ENCODE measurements around the gene MKRN1. TPM values are rescaled to one million over a fixed set of nuclear protein-coding genes. Genes with fewer than 3 reads are reported as not detected.

The MKRN1 gene
- total RNA-seq, 4 donors from 2014 or later, result 66.6 to 122 (median 87.5) TPM

DNA sequence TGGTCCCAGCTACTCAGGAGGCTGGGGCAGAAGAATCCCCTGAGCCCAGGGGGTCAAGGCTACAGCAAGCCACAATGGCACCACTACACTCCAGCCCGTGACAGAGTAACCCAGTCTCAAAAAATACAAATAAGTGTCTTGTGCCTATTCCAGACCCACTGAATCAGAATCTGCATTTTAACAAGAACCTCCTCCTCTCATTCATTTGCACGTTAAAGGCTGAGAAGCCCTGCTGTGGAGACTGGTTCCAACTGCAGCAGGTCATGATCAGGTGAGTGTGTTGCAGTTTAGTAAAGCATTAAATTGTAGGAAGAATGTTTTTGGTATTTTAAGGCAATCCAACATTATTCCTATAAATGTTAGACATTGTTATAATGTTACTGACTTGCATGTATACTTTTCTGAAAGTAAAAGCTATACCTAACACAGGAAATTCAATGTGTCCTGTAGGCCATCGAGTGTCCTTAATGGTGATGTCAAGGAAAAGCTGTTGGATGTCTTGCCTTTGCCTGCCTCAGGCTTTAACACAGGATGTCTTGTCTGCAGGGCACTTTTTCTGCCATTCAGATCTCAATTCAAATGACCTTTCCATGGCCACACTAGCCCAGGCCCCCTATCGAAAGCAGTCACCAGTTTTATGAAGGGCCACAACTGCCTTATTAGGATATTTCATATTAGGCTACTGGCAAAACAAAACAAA, 30.4 kb downstream of the MKRN1 start:
- TF ChIP-seq, protein P1, sequence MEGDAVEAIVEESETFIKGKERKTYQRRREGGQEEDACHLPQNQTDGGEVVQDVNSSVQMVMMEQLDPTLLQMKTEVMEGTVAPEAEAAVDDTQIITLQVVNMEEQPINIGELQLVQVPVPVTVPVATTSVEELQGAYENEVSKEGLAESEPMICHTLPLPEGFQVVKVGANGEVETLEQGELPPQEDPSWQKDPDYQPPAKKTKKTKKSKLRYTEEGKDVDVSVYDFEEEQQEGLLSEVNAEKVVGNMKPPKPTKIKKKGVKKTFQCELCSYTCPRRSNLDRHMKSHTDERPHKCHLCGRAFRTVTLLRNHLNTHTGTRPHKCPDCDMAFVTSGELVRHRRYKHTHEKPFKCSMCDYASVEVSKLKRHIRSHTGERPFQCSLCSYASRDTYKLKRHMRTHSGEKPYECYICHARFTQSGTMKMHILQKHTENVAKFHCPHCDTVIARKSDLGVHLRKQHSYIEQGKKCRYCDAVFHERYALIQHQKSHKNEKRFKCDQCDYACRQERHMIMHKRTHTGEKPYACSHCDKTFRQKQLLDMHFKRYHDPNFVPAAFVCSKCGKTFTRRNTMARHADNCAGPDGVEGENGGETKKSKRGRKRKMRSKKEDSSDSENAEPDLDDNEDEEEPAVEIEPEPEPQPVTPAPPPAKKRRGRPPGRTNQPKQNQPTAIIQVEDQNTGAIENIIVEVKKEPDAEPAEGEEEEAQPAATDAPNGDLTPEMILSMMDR (IDR thresholded peaks at IDR 0.05), result no peak
- TF ChIP-seq EP300 (IDR thresholded peaks at IDR 0.05) (no peak), POLR2AphosphoS5 (IDR thresholded peaks at IDR 0.05) (no peak), POLR2A (IDR thresholded peaks at IDR 0.05) (no peak)
- Histone ChIP-seq H3K36me3 (peaks cover 0 to 37% of the 10 kb centered on the region in 2 donors), H3K27me3 (no peaks in the 10 kb centered on the region), H3K9me3 (no peaks in the 10 kb centered on the region), H3K4me1 (no peaks in the 10 kb centered on the region), H3K27ac (no peak overlapping the region), H3K4me3 (no peak overlapping the region)
- ATAC-seq, result no peak
- 74 to 78% methylated on average over 2 to 4 of the region's 4 CpGs for WGBS, 2 donors (ENCODE audit: low coverage in 1 of 2)

DNA sequence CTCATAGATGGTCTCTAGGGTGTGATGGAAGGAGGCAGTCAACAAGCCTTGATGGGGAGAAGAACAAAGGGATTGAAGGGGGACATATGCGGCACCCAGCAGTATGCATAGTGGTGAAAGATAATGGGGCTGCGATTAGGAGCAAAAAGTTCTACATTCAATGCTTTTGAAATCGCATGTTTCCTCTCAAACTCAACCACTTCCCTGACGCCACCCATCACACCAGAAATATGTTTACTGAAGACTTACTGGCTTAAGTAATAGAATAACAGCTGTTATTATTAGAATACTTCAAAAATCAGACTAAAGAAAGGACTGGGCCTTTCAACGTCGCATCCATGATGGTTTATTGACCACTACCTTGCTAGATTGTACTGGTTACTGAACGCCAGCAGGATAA, 31.5 kb downstream of the MKRN1 start:
- Histone ChIP-seq H3K27me3 (no peaks in the 10 kb centered on the region), H3K9me3 (no peaks in the 10 kb centered on the region), H3K4me1 (no peaks in the 10 kb centered on the region), H3K4me3 (no peak overlapping the region), H3K27ac (no peak overlapping the region), H3K36me3 (peaks cover 0 to 27% of the 10 kb centered on the region in 2 donors)
- TF ChIP-seq, protein P1 (IDR thresholded peaks at IDR 0.05), result no peak
- TF ChIP-seq POLR2AphosphoS5 (IDR thresholded peaks at IDR 0.05) (no peak), EP300 (IDR thresholded peaks at IDR 0.05) (no peak), POLR2A (IDR thresholded peaks at IDR 0.05) (no peak)
- WGBS, 2 donors (ENCODE audit: low coverage in 1 of 2), result 78 to 79% methylated on average over 7 of the region's 7 CpGs
- ATAC-seq, result no peak

DNA sequence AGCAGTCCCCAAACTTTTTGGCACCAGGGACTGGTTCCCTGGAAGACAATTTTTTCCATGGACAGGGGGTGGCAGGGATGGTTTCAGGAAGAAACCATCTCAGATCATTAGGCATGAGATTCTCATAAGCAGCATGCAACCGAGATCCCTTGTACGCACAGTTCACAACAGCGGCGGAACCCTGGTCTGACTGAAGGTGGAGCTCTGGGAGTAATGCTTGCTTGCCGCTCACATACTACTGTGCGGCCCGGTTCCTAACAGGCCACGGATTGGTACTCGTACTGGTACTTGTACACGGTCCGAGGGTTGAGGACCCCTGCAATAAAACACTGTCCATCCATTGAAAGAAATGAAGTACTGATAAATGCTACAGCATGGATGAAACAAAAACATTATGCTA, 32.8 kb downstream of the MKRN1 start:
- Histone ChIP-seq H3K4me3 (no peak overlapping the region), H3K4me1 (no peaks in the 10 kb centered on the region), H3K36me3 (peaks cover 0 to 13% of the 10 kb centered on the region in 2 donors), H3K9me3 (no peaks in the 10 kb centered on the region), H3K27ac (no peak overlapping the region), H3K27me3 (no peaks in the 10 kb centered on the region)
- WGBS, 2 donors (ENCODE audit: low coverage in 1 of 2), result 90% methylated on average over 11 of the region's 11 CpGs; no CpG with 5 or more reads in 1 of the 2 donors
- ATAC-seq, result no peak
- TF ChIP-seq POLR2AphosphoS5 (IDR thresholded peaks at IDR 0.05) (no peak), EP300 (IDR thresholded peaks at IDR 0.05) (no peak), POLR2A (IDR thresholded peaks at IDR 0.05) (no peak)
- TF ChIP-seq, protein P1 (IDR thresholded peaks at IDR 0.05), result no peak

DNA sequence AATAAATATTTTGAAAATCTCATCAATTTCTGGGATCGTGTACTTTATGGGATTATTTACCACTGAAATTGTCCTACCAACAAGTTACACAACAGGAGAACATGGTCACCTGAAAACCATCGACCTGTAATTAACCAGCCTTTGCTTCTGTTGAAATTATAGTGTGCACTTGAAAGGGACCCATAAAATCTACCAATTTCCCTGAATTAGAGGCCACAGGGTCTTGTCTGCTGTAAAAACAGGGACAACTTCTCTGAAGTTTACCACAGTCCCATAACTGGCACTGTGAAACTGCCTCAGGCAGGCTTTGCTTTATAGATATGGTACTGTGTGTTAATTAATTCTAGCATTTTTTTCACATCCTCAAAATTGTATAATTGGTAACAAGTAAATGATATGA, 37.8 kb downstream of the MKRN1 start:
- Histone ChIP-seq H3K27ac (no peak overlapping the region), H3K36me3 (no peaks in the 10 kb centered on the region), H3K27me3 (no peaks in the 10 kb centered on the region), H3K4me1 (no peaks in the 10 kb centered on the region), H3K4me3 (no peak overlapping the region), H3K9me3 (no peaks in the 10 kb centered on the region)
- 94 to 95% methylated on average over 2 of the region's 2 CpGs for WGBS, 2 donors (ENCODE audit: low coverage in 1 of 2)
- TF ChIP-seq, protein P1 (IDR thresholded peaks at IDR 0.05), result no peak
- TF ChIP-seq EP300 (IDR thresholded peaks at IDR 0.05) (no peak), POLR2AphosphoS5 (IDR thresholded peaks at IDR 0.05) (no peak)
- no peak for ATAC-seq

DNA sequence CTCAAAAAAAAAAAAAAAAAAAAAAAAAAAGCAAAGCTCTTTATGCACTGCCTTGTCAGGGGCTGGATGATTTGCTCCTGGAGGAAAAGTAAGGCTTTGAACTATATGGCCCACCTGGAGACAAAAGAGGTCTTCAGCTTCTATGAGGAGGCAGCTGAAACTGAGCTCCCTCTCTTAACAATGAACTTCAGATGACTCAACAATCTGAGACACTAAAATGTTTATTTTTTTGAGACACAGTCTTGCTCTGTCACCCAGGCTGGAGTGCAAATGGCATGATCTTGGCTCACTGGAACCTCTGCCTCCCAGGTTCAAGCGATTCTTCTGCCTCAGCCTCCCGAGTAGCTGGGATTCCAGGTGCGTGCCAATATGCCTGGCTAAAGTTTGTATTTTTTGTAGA, 38.7 kb downstream of the MKRN1 start:
- no peaks in the 10 kb centered on the region for H3K36me3 ChIP-seq
- no peak for ATAC-seq
- H3K27ac ChIP-seq, result no peak overlapping the region
- no peaks in the 10 kb centered on the region for H3K27me3 ChIP-seq
- no peaks in the 10 kb centered on the region for H3K4me1 ChIP-seq
- no peak overlapping the region for H3K4me3 ChIP-seq
- 94% methylated on average over 3 of the region's 3 CpGs for WGBS, 2 donors (ENCODE audit: low coverage in 1 of 2)
- no peak for TF ChIP-seq POLR2A (IDR thresholded peaks at IDR 0.05)
- no peak for TF ChIP-seq EP300 (IDR thresholded peaks at IDR 0.05)
- H3K9me3 ChIP-seq, result no peaks in the 10 kb centered on the region
